HG03520 (cell line): ENCODE measurements around the gene PYGO2.
"Not testable (repeated sequence)": the region's sequence is repeated elsewhere in the genome, so short reads cannot be mapped to it uniquely, and the experiment has no call there.

Experiments
- ATAC-seq: cut with Tn5 transposase; IDR thresholded peaks from one replicate; pipeline ENCODE4 v1.9.1; 2021; ENCODE audit warnings: mild to moderate bottlenecking, moderate library complexity; ENCODE audit not compliant: unreplicated experiment

Gene PYGO2

GRCh38 chr1:154983776-154984466 lies 22.3 kb upstream of the PYGO2 start:
- ATAC-seq, result no peak

GRCh38 chr1:154982897-154983648 lies 21.5 kb upstream of the PYGO2 start, which contains the start of gene FLAD1:
Gene FLAD1 (plus strand): TSS chr1:154983344. CDS start chr1:154983695, 351 bp downstream.
- ATAC-seq, result peak; percentile 97

- no peak for ATAC-seq
Observed at GRCh38 chr1:154982341-154982740, 20.8 kb upstream of the PYGO2 start.

DNA sequence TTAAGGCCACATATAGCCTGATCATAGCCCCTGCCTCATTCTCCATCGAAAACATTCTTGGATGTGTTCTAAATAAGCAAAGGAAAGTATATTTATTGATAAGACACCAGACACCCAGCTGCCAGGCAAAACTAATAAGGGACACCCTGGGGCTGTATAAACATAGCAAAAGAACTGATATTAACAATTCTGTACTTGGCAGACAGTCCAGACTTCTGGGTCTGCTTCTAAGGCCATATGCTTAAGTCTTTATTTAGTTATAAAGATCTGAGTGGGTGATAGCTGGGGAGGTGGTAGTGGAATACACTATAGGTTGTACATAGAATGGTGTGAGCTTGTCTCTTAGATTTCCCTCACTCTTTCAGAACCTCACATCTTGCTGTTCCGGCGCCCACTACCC lies 16.8 kb upstream of the PYGO2 start:
- ATAC-seq, result no peak

- not testable (repeated sequence) for ATAC-seq
Observed at GRCh38 chr1:154977762-154978161, 16.2 kb upstream of the PYGO2 start.

DNA sequence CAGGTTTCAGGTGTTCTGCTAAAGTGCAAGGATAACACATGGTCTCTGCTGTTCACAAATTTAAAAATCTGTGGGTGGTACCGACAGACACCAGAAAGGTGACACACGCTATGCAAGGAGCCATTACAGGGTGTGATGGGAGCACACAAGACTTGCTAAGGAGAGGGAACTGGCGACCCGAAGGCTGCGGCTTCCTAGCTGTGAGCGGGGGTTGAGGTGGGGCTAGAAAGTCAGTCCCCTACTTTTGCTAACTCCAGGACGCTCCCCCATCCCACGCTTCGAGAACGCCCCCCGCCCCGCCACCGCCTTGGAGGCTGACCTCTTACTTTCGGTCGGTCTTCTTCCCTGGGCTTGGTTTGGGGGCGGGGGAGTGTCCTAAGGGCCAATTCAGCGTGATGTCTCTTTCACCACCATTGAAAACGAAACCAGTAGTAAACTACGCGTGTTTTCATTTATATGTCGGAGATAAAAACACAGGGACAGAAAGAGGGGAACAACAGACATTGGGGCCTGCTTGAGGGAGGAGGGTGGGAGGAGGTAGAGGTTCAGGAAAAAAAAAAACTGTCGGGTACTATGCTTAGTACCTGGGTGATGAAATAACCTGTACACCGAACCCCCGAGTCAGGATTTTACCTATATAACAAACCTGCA lies 14.0 kb upstream of the PYGO2 start:
- ATAC-seq, result no peak

GRCh38 chr1:154974808-154975408 lies 13.3 kb upstream of the PYGO2 start:
- peak; percentile 38 for ATAC-seq

DNA sequence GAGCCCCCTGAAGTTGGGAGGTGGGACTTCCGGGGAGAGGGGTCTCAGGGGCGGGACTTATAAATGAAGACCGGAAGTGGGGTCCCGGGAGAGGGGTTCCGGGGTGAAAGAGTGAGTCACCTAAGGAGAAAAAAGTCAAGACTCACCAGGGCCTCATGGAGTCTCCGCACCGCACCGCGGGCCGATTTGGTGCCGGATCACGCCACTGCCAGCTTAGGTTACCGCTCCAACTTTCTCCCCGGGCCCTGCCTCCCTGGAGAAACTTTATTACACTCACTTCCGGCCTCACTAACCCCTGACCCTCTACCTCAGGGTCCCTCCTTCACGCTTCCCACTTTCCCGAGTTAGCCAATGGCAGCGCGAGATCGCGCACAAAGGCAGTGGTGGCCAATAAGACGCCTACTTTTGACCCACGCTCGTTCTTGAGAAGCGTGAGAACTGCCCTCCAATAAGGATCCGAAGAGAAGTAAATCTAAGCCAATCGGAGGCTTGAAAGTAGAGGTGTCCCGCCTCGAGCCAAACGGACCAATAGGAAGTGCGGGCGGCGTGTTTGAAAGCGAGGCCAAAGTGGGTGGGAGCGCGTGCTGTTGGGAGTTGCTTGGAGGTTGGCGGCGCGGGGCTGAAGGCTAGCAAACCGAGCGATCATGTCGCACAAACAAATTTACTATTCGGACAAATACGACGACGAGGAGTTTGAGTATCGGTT lies 12.7 kb upstream of the PYGO2 start, which contains the start of gene CKS1B:
CKS1B (plus strand) TSS at position 580 of the 706 bp plus-strand sequence; CDS start at position 645, 65 bp downstream.
- peak; percentile 70 for ATAC-seq

DNA sequence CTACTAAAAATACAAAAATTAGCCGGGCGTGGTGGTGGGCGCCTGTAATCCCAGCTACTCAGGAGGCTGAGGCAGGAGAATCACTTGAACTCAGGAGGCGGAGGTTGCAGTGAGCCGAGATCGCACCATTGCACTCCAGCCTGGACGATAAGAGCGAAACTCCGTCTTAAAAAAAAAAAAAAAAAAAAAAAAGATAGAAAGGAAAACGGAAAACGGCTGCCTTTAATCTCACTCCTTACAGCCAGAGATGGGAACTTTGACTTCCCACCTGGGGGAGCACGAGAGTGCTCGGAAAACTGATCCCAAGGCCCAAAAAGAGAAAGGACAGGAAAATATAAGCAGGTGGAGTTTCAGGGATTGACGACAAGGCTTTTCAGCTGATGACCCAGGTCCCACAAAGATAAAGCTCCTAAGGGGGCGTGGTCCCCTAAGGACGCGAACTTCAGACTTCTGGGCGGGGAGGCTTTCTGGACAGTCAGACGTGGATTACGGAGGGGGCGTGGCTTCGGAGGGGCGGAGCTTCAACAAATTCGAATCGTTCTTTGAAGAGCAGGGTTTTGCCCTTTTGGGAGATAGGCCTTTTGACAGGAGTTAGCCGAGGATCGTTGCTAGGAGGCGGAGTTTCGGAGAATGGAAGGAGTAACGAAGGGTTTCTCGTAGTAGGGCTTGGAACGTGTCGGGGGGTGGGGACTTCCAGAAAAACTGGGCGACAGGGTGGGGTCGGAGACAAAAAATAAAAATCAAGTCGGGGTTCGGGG lies 11.9 kb upstream of the PYGO2 start:
- ATAC-seq, result no peak

DNA sequence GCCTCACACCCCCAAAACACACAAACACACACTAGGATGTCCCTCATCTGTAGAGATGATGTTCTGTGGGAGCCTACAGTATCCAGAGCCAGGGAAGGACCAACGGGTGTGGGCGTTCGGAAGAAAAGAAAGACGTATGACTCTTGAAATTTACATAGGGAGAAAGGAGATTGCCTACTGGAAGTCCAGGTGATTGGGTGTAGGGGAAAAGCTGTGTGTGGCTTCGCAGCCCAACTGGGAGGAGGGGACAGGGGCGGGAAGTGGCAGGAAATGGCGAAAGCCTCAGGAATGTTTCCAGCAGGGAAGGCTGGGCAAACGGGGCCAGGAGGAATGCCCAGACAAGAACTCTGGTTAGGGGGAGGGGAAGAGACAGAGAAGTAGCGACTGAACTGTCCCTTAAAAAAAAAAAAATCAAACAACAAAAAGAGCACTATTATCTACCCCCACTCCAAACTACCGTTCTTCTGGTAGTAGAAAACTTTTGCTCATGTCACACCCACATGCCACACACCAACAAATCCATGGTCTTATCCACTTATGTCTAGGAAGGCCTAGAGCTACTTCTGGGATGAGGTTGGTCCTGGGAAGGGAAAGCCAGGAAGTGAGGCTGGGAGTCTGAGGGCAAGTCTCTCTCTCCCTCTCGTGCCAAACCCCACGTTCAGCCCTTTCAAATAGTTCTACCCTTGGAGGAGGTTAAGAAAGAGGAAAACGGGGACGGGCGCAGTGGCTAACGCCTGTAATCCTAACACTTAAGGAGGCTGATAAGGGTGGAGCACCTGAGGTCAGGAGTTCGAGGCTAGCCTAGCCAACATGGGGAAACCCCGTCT lies 11.1 kb upstream of the PYGO2 start:
- ATAC-seq, result no peak

GRCh38 chr1:154972213-154972516 lies 10.6 kb upstream of the PYGO2 start:
- no peak for ATAC-seq

DNA sequence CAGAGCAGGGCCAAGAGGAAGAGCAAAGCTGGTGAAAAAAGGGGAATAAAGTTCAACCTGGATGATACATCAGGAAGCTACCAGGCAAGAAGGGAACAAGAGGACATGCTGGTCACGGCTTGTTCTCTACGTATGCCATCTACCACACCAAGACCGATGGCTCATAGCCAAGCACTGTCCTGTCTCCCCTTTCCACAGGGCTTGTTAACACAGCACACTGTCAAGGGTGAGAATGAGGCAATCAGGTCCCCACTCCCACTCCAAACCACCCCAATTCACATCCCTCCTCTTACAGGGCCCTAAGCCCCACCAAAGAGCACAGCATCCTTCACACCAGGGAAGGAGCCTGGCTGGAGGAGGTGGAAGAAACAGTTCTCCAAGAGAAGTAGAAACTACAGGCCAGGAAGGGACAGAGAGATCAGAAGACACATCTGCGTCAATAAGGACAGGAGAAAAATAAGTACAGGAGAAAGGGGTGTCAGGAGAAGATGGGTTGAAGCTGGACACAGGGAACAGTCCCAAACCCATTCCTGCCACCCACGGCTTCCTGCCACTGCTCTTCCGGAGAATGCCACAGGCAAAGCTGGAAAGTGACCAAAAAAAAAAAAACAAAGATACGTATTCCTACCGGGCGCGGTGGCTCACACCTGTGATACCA lies 9.9 kb upstream of the PYGO2 start:
- ATAC-seq, result no peak

- ATAC-seq, result no peak
Observed at GRCh38 chr1:154970631-154971340, 9.2 kb upstream of the PYGO2 start, which contains the start of gene SHC1. Gene SHC1 (minus strand): TSS chr1:154970747. CDS start chr1:154970526, 221 bp downstream.

- no peak for ATAC-seq
Observed at GRCh38 chr1:154969860-154970452, 8.4 kb upstream of the PYGO2 start.

- no peak for ATAC-seq
Observed at GRCh38 chr1:154969246-154969645, 7.7 kb upstream of the PYGO2 start.

GRCh38 chr1:154968731-154969130 lies 7.1 kb upstream of the PYGO2 start:
- ATAC-seq, result no peak

DNA sequence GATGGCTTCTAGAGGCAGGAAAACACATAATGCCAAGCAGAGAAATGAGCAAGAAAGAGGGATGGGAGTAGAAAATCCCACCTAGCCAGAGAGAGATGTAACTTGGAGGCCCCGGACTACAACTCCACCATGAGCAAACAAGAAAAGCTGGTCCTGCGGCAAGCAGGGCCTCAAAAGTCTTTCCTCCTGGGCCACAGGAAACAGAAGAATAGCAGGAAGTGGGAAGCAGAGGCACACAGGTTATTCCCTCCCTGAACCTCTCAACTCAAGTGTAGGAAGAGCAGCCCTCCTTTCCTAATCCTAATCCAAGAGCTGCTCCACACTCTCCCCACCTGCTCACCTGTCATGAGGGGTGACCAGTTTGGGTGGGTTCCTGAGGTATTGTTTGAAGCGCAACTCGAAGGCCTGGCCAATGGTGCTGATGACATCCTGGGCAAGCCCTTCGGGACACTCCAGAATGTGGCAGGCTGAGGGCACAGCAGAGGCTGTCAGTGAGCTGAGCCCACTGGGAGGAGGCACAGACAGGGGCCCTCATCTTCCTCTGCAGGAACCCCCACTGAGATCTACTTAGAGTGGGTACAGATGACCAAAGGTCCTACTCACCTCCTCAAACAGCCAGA lies 5.9 kb upstream of the PYGO2 start:
- ATAC-seq, result no peak
